ENCODE data around the gene FBLN7.

Gene FBLN7

DNA sequence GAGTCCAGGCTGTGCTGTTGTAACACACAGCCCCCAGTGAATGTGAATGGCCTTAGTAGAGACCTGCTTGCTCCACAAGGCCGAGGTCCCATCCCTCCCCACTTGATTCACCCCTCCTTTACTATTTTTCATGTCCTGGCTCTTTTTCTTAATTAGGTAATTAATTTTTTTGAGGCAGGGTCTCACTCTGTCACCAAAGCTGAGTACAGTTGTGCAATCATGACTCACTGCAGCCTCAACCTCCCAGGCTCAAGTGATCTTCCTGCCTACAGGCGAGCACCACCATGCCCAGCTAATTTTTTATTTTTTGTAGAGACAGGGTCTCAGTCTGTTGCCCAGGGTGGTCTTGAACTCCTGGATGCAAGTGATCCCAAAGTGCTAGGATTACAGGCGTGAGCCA is 19.3 kb downstream of the FBLN7 start:
- DNase-seq (ENCODE audit: low read depth, low spot score), result no peak

DNA sequence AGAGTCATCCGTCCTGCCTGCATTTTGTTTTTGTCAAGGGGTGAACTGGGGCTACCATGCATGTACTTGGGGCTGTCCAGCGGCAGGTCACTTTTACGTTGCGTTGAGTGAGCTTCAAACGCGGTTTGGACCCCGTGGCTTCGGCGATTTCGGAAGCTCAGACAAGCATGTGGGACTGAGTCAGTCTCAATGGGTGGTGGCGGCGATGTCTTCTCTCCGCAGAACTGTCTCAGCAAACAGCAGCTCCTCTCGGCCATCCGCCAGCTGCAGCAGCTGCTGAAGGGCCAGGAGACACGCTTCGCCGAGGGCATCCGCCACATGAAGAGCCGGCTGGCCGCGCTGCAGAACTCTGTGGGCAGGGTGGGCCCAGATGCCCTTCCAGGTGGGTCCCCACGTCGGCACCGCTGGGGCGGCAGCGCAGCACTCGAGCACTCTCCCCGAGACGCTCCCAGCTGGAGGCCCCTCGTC is 21.3 kb downstream of the FBLN7 start:
- no peak for DNase-seq (ENCODE audit: low read depth, low spot score)

DNA sequence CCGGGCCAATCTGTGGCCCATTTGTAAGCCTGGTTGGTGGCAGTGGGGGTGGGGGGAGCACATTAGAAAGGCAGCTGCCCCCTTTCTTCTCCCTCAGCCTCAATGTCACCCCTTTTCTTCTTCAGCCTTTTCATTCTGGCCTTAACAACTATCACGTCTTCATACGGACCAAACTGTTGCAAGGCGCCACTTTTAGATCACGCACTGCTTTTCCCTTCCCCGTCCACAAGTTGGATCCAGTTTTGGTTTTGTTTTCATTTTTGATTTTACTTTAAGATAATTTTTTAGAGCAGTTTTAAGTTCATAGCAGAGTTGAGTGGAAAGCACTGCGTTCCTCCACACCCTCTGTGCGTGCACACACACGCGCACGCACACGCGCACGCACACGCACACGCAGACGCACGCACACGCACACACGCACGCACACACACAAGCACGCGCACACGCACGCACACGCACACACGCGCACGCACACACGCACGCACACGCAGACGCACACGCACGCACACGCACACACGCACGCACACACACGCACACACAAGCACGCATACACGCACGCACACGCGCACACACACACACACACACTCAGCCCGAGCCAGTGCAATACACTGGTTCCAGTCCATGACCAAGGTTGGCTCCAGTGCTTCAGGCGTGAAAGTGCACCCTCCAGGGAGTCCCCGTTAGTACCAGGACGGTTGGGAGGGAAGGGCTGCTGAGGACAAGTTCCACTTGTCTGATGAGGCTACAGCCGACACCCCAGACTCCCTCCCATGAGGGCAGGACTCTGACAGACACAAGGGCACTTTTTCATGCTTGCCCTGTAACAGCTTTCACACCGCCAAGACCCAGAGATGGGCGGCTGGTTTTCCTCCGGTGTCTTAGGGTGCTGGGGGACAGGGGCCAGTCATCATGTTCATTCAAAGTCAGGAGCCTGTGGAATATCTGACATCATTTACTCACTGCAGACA is 22.4 kb downstream of the FBLN7 start:
- no peak for DNase-seq (ENCODE audit: low read depth, low spot score)

DNA sequence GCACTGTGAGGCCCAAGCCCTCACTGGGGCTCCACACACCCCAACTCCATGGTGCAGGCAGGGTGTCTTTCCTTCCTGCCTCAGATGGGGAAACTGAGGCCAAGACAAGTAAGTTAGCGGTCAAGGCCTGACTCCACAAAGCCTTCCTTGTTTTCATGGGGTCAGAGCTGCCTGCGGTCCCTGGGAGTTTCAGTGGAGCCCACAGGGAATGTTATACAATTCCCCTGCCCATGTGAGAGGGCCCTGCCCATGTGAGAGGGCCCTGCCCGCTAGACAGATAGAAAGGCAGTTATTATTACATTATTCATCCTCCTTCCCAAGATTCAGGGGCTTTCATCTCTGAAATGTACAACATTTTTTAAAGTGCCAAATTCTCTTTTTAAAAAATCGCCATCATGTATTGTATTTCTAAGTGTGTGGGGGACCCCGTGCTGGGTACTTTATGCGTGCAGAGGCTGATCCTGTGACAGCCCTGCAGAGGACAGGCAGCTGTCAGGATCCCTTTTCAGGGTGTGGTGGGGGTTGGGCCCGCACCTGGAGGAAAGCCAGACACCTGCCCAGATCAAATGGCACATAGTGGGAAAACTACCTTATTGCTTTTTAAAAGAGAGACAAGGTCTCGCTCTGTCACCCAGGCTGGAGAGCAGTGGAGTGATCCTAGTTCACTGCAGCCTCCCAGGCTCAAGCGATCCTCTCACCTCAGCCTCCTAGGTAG is 23.4 kb downstream of the FBLN7 start:
- no peak for DNase-seq (ENCODE audit: low read depth, low spot score)

DNA sequence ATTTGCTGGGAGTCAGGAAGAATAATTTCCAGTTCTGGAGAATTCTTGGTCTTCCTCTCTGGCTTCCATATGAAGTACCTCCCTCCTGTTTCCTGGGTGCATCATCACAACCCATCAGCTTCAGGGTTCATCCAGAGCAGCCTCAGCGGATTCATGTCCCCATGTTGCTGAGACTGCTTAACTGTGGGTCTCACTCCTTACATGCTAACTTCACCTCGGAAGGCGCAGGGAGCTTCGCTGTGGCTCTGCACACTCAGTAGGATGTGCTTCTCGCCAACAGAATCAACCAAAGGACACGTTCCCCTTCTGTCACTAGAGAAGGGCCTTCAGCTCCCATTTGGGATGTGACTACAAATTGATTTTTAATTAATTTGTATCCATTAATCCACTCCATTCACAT is 24.2 kb downstream of the FBLN7 start:
- no peak for DNase-seq (ENCODE audit: low read depth, low spot score)

DNA sequence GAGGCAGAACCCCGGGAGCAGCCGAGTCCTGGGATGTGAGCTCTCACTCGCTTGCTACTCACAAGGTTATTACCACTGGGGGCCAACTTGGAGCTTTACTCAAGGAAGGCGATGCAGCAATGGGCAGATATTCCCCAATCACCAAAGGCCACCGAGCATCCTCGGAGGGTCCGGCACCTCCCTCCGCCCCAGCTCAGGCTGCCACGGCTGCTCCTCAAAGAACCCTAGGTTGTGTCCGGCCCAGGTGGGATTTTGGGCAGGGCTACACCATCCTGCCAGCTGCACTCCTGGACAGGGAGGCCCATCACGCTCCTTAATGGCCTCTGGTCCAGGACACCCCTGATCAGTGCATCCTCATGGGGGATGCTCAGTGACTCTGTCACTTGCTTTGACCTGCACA is 24.8 kb downstream of the FBLN7 start:
- no peak for DNase-seq (ENCODE audit: low read depth, low spot score)

DNA sequence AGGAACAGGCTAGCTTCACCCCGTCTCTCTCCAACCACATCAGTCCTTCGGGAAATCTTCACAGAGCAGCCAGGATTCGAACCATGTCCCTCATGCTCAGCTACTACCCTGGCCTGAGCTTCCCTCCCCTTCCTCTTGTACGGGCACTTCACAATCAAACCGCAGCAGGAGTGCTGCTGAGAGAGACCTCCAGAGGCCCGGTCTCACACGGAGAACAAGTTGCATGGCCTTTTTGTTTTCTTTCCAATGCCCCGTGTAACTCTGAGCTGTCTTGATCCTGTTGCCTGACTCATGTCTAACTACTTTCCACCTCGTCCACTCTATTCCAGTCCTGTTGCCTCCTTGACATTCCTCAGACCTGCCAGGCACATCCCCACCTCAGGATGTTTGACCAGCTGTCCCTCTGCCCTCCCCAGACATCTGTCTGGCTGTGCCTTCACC is 25.4 kb downstream of the FBLN7 start:
- no peak for DNase-seq (ENCODE audit: low read depth, low spot score)

DNA sequence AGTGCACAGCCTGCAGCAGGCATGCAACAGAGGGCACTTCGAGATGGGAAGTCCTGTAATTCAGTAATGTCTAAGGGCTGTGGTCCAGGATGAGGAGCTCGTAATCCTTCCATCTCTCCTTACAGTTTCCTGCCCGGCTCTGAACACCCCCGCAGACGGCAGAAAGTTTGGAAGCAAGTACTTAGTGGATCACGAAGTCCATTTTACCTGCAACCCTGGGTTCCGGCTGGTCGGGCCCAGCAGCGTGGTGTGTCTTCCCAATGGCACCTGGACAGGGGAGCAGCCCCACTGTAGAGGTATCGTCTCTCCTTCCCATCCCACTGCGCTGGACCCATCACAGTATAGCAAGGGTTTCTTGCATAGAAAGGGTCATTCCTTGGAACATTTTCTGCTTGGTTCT is 26.7 kb downstream of the FBLN7 start:
- no peak for DNase-seq (ENCODE audit: low read depth, low spot score)

DNA sequence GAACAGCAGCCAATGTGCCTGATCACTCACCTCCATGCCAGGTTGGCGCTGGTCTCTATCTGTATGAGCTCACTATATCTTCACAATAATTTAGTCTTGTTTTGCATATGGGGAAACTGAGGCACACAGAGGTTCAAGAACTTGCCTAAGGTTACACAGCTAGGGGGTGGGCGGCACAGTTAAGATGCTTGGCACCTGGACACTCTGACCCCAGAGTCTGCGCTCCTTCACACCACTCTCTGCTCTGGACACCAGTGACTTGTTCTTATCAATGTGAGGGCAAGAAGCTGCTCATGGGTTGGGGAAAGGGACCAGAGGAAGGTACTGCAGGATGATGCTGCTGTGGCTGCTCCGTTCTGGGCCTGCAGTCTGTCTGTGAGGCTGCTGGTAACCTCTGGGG is 27.1 kb downstream of the FBLN7 start:
- no peak for DNase-seq (ENCODE audit: low read depth, low spot score)

DNA sequence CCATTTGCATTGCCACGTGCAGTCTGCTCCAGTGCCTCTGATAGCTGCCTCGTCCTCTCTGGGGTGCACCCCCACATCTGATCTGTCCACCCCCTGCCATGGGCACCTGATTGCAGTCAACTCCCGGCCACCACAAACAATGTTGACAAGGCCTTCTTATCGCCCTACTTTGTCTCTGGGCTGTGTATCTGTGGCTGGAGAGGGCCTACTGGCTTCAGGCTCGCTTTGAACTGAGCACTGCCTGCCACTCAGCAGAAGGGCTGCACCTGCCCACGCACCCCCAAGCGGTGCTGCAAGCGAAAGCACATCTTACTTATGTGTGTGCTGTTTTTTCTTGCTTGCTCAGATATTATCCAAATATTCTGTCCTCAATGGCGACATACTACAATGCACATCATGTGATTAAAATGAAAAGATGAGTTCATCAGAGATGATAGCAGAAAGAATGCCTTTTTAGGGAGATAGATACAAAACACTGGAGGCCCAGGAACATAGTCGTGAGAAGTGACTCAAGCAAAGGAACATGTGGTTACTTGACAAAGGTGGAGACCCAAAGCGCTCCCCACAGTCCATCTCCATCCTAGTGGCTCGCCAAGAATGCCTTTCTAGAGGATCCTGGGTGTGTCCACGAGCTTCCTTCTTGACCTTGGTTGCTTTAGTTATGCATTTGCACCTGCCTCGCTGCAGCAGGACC is 28.8 kb downstream of the FBLN7 start:
- DNase-seq (ENCODE audit: low read depth, low spot score), result no peak

DNA sequence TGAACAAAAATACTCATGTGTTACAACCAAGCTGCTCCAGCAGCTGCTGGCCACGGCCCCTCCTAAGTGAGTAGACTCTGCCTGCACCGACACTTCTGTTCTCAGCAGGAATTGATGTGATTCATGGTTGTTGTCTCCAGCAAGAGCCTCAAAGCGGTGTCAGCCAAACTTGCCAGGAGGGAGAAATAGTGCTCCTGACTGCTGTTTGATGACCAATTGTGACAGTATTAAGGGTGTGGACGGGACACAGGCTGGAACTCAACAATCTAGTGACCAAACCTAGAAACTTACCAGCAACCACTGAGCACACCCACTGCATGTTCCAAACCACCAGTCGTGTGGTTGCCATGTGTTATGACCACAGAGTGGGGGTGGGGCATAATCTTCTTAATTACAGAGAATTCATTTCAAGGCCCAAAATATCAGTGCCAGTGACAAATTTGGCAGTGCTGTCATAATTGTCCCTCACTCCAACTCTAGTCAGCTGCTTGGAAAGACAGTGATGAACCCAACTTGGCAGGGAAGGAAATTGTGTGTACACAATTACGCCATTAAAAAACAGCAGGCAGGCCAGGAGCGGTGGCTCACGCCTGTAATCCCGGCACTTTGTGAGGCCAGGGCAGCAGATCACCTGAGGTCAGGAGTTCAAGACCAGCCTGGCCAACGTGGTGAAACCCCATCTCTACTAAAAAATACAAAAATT is 30.4 kb downstream of the FBLN7 start:
- DNase-seq (ENCODE audit: low read depth, low spot score), result no peak

DNA sequence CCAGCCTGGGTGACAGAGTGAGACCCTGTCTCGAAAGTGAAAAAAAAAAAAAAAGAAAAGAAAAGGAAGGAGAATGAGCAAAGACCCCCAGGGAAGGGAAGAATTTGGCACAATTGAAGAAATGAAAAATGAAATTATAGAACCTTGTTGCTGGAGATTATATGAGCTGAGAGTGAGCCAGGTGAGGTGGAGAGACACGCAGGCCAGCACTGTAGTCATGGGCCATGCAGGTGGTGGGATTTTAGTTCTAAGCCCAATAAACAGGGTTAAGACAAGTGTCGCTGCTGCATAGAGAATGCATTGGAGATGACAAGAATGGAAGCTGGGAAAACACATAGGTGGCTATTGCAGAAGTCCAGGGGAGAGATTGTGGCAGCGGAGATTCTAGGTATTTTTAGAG is 32.3 kb downstream of the FBLN7 start:
- no peak for DNase-seq (ENCODE audit: low read depth, low spot score)

DNA sequence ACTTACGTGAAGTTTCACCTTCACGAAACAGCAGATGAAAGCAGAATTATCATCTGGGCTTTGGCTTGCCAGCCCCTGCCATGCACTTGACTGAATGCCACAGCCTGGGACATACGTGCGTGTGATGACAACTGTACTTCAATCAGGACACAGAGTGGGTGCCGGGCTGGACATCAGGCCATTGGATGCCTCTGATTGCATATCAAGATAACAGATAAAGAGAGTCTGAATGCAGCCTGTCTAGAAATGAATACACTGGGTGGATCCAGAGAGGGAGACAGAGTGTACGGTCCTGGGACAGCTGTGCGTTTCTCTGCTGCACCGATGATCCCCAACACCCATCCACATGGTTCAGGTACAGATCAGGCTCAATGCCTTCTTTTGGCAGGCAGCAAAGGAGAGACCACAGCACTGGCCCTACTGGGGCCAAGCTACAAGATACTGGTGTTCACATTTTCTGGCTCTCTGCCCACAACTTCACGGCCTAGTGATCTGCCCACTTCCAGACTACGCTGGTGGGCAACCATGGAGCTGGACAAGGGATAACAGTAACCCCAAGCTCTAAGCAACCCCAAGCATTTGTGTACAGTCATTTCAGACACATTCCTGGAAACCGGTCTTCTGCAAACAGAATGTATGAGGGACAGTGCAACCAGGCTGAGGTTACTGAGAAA is 35.6 kb downstream of the FBLN7 start:
- no peak for DNase-seq (ENCODE audit: low read depth, low spot score)

DNA sequence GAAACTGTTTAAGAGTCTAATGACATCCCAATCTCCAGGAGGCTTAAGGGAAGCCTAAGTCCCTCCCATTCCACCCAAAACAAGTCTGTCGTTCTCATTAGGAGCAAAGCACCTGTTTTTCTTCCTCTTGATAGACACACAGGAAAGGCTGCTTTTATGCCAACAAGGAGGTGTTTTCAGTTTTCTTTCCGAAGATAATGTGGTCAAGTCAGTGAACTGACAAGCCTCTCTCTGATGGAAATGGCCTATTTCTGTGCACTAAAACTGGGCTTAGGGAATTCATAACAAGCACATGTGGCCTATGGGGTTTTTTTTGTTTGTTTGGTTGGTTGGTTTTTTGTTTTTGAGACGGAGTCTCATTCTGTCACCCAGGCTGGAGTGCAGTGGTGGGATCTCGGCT is 36.2 kb downstream of the FBLN7 start:
- DNase-seq (ENCODE audit: low read depth, low spot score), result no peak

DNA sequence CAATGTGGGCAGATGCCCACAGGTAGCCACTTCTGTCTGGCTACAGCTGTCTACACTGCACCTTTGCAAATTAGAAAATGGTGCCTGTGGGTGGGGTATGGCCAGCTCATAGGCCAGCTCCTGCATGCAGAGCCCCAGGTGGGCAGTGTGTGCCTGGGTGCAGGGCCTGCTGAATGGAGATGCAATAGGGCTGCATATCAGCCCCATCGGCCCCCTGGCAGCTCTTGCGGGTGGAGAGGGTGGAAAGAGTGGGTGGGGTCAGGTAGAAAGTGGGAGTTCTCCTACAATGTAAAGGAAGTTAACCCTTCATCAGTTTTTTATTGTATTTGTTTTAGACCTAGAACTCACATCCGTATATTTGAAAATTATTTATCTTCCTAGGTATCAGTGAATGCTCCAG is 37.1 kb downstream of the FBLN7 start:
- DNase-seq (ENCODE audit: low read depth, low spot score), result no peak

DNA sequence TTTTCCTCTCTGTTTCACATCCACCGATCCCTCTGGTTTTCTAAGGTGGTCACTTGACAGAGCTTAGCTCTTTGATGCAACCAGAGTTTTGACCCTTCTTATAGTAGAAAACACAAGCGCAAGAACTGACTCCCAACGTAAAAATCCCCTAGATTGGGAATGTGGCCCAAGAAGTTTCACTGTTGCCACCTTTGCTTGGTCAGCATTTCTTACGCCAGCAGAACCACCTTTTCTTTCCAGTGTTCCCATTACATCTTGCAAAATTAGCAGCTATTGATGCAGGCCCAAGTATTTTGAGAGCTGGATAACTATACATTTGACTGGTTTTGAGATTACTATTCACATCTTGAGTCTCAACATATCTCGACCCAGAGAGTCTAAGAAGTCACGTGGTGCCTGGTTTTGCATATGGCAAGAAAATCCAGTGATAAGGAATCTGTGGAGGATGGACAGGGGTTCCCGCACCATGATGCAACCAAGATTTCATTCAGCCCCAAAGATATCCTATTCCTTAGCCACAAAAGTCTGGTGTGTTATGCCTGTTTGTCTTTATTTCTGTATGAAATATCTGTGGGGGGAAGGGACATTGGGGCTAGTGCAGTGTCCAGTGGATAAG is 37.9 kb downstream of the FBLN7 start:
- DNase-seq (ENCODE audit: low read depth, low spot score), result no peak

DNA sequence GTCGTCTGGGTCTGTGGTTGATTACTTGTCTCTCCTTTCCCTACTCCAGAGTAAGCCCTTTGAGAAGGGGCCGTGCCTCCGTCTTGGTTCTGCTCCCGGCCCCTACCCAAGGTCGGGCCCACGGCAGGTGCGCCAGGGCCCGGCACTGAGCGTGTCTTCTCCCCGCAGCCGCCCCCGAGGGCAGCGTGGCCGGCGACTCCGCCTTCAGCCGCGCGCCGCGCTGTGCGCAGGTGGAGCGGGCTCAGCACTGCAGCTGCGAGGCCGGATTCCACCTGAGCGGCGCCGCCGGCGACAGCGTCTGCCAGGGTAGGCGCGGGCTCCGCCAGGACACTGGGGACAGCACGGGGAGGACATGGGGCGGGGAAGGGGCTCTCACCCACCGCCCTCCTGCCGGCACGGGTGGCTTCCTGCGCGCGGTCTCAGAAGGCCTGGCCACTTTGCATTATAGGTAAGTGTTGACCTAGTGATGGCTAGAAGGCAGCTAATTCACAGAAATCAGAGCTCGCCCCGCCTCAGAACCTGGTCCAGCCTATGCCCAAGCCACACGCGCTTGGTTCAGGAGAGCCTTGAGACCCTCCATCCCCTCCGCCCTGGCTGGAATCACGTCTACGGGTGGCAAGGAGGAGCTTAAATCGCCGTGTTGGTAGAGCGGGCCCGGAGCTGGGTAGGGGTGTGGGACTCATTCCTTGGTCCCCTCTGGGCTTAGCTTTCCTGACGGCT is 43.5 kb downstream of the FBLN7 start:
- DNase-seq (ENCODE audit: low read depth, low spot score), result no peak

DNA sequence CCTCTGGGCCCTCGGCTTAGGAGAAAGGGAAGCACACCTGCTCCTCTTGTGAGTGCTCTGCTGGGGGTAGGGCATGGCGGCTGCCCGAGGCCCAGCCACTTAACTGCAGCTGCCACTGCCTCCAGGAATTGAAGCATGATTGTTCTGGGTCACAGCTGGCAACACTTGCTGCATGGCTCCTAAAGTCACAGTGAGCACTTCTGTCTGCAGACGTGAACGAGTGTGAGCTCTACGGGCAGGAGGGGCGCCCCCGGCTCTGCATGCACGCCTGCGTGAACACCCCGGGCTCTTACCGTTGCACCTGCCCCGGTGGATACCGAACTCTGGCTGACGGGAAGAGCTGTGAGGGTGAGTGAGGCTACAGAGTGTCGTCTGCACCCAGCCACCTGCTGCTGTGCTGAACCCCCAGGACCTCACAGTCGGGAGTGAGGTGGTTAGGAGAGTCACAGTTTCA is 44.4 kb downstream of the FBLN7 start:
- no peak for DNase-seq (ENCODE audit: low read depth, low spot score)

DNA sequence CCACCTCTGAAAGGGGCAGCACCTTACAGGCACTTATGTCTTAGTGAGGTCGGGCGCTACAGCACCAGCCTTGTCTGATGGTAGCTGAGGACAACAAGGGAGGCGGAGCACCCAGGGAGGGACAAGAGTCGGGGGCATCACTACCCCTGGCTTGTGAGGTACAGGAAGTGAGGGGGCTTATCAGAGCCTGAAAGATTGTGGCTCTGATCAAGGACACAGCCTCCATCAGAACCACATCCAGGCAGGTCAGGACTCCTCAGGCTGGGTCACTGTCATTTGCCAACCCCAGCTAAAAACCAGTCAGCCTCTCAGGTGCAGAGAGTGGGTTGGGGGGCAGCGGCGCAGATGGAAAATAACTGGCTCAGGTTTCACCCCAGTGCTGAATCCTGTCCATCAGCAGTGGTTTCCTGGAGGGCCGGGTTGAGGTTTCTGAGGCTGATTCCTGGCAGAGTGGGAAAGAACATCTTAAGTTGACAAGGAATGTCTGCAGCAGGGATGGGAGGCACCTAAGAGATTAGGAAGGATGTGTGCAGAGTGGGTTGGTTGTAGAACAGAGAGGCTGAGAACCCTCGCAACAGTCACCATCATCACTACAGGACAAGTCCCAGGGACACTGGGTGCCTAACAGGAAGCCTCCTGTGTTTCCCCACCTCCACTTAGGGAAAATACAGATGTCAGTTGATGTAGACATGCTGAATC is 45.3 kb downstream of the FBLN7 start:
- no peak for DNase-seq (ENCODE audit: low read depth, low spot score)

Data from iPS DF 19.7 (cell line).